GM12878 (cell line): Measurements from ENCODE around the gene CLEC16A. TPM values are rescaled to one million over a fixed set of nuclear protein-coding genes. Genes with fewer than 3 reads are reported as not detected.

Source experiments
- ATAC-seq: fragments of 200-7000 bp; cut with Tn5 transposase; 3 replicates; pipeline ENCODE4 v1.9.1; 2020; ENCODE audit warnings: mild to moderate bottlenecking, moderate library complexity
- BruUV-seq: library from RNA; stranded (reverse); fragments of 400-500 nt; replicated peaks from 2 replicates; lab custom pipeline; 2021; lab: Mats Ljungman, UMichigan
- CTCF ChIA-PET: fragments of 300-600 bp; sonication (Branson Sonifier 250); formaldehyde crosslinking; extraction: SDS; loops from one replicate; lab custom pipeline; 2021; ENCODE audit warnings: inconsistent platforms; lab: Yijun Ruan, JAX
- POLR2A ChIA-PET: fragments of 350-600 bp; formaldehyde crosslinking; extraction: SDS; loops from one replicate; lab custom pipeline; 2021; ENCODE audit warnings: inconsistent platforms; lab: Charles Lee
- RAD21 ChIA-PET: fragments of 300-600 bp; sonication (Branson Sonifier 250); formaldehyde crosslinking; loops from one replicate; lab custom pipeline; 2023; ENCODE audit warnings: antibody characterized with exemption; ENCODE audit not compliant: unreplicated experiment; lab: Charles Lee
- SMC1A ChIA-PET: fragments of 300-600 bp; sonication (Branson Sonifier 250); formaldehyde crosslinking; loops from one replicate; lab custom pipeline; 2023; ENCODE audit not compliant: unreplicated experiment, uncharacterized antibody; lab: Charles Lee
- DNase-seq: peaks from one replicate; pipeline ENCODE4 v3.0.0-alpha.2; 2011; ENCODE audit warnings: low read depth, low spot score
- FAIRE-seq: peaks from 3 replicates; lab custom pipeline; 2011; peaks lifted over from hg19 to GRCh38; lab: Jason Lieb, UNC
- H2AFZ ChIP-seq: 2 replicates; pipeline ENCODE4 v1.6.0; 2011; ENCODE audit warnings: low read depth, low read length, control low read depth; ENCODE audit not compliant: control insufficient read depth
- H3K27ac ChIP-seq: 2 replicates; pipeline ENCODE4 v1.5.1; 2011; ENCODE audit warnings: control low read depth; ENCODE audit not compliant: control insufficient read depth, insufficient read depth
- H3K27me3 ChIP-seq, 2 experiments: replicated peaks in 1 of 2; 2 replicates each; pipeline versions ENCODE4 v1.6.0 to v1.6.1; 2011; ENCODE audit warnings: low read length in 1 of 2; ENCODE audit not compliant: control insufficient read depth in 2 of 2, insufficient read depth in 2 of 2
- H3K36me3 ChIP-seq, 2 experiments: 2 replicates each; pipeline ENCODE4 v1.5.1; 2011; ENCODE audit warnings: low read length in 1 of 2; ENCODE audit not compliant: control insufficient read depth in 2 of 2, insufficient read depth in 2 of 2
- H3K4me1 ChIP-seq: 2 replicates; pipeline ENCODE4 v1.6.1; 2011; ENCODE audit warnings: mild to moderate bottlenecking, low read length, moderate library complexity, mixed read lengths; ENCODE audit not compliant: control insufficient read depth, insufficient read depth
- H3K4me2 ChIP-seq: 2 replicates; pipeline ENCODE4 v1.6.0; 2011; ENCODE audit warnings: control low read depth; ENCODE audit not compliant: control insufficient read depth, insufficient read depth
- H3K4me3 ChIP-seq: fragments of 200-600 bp; sonication (generic); 2 replicates; pipeline ENCODE4 v1.5.1; 2016
- H3K79me2 ChIP-seq: 2 replicates; pipeline ENCODE4 v1.6.0; 2011; ENCODE audit warnings: low read length; ENCODE audit not compliant: control insufficient read depth, insufficient read depth
- H3K9ac ChIP-seq: 2 replicates; pipeline ENCODE4 v1.8.0; 2011; ENCODE audit warnings: low read length, control low read depth, mixed read lengths; ENCODE audit not compliant: control insufficient read depth, insufficient read depth
- H3K9me3 ChIP-seq: replicated peaks from 3 replicates; pipeline ENCODE4 v1.5.1; 2011; ENCODE audit warnings: mild to moderate bottlenecking, low read length; ENCODE audit not compliant: control insufficient read depth, insufficient read depth
- H4K20me1 ChIP-seq: 2 replicates; pipeline ENCODE4 v1.6.0; 2011; ENCODE audit not compliant: control insufficient read depth, insufficient read depth
- BCL3 ChIP-seq: IDR thresholded peaks from 2 replicates; pipeline ENCODE4 v1.6.1; 2011; ENCODE audit warnings: borderline replicate concordance, low read depth, mild to moderate bottlenecking, moderate library complexity, low read length; ENCODE audit not compliant: insufficient read depth, poor library complexity, severe bottlenecking
- CREM ChIP-seq: IDR thresholded peaks from 2 replicates; pipeline ENCODE4 v1.6.1; 2014; ENCODE audit warnings: antibody characterized with exemption, low read depth
- DPF2 ChIP-seq: fragments of 450-650 bp; IDR thresholded peaks from 2 replicates; pipeline ENCODE4 v1.6.1; 2017; ENCODE audit warnings: mild to moderate bottlenecking
- IRF4 ChIP-seq: IDR thresholded peaks from 2 replicates; pipeline ENCODE4 v1.6.1; 2011; ENCODE audit warnings: low read depth, low read length
- KAT2A ChIP-seq: conservative IDR thresholded peaks from 2 replicates; pipeline ENCODE4 v1.6.1; 2011; ENCODE audit warnings: low read depth, low read length; ENCODE audit not compliant: control insufficient read depth
- MEF2A ChIP-seq: IDR thresholded peaks from 2 replicates; pipeline ENCODE4 v1.6.1; 2011; ENCODE audit warnings: low read depth, mild to moderate bottlenecking, low read length, moderate library complexity; ENCODE audit not compliant: insufficient read depth
- MLLT1 ChIP-seq: fragments of 450-650 bp; IDR thresholded peaks from 2 replicates; pipeline ENCODE4 v1.6.1; 2016; ENCODE audit warnings: mild to moderate bottlenecking
- MTA2 ChIP-seq: fragments of 450-650 bp; IDR thresholded peaks from 2 replicates; pipeline ENCODE4 v1.6.1; 2016; ENCODE audit warnings: low read depth, mild to moderate bottlenecking, moderate library complexity
- NFIC ChIP-seq: IDR thresholded peaks from 2 replicates; pipeline ENCODE4 v1.6.1; 2012; ENCODE audit warnings: low read depth, mild to moderate bottlenecking, inconsistent platforms, low read length, moderate library complexity
- NR2C2 ChIP-seq: IDR thresholded peaks from 2 replicates; pipeline ENCODE4 v1.6.1; 2011; ENCODE audit warnings: borderline replicate concordance, low read depth; ENCODE audit not compliant: control insufficient read depth, insufficient read length
- RBBP5 ChIP-seq: fragments of 200-600 bp; sonication (generic); conservative IDR thresholded peaks from 2 replicates; pipeline ENCODE4 v1.6.1; 2016
- SREBF1 ChIP-seq: IDR thresholded peaks from 2 replicates; pipeline ENCODE4 v1.6.1; 2012; ENCODE audit warnings: mild to moderate bottlenecking, low read length
- STAT1 ChIP-seq: fragments of 450-650 bp; conservative IDR thresholded peaks from 2 replicates; pipeline ENCODE4 v1.6.1; 2014; ENCODE audit warnings: antibody characterized with exemption, mild to moderate bottlenecking
- ZBTB4 ChIP-seq: fragments of 450-650 bp; formaldehyde crosslinking; IDR thresholded peaks from 2 replicates; pipeline ENCODE4 v1.4.0; 2022; ENCODE audit warnings: mild to moderate bottlenecking, moderate library complexity
- WGBS: methylation state at CpG from one replicate; pipeline ENCODE4 v1.1.6; 2016; ENCODE audit warnings: low lambda C conversion rate; ENCODE audit not compliant: insufficient replicate concordance, insufficient coverage; ENCODE audit errors: missing lambda C conversion rate; 5-methylcytosine and 5-hydroxymethylcytosine counted together
- in situ Hi-C: fragments of 300-500 bp; cut with MboI; formaldehyde crosslinking; loops from 9 replicates; pipeline ENCODE4 v1.14.3; 2018; ENCODE audit warnings: mixed read lengths
- intact Hi-C: fragments of 100-400 bp; cut with micrococcal nuclease; formaldehyde crosslinking; loops from one replicate; pipeline ENCODE4 v1.14.2; 2022; ENCODE audit not compliant: unreplicated experiment
- polyA plus RNA-seq, 11 experiments: library from polyadenylated mRNA; depleted of rRNA in 4 of 11; unstranded in 6 of 11; stranded (reverse) in 5 of 11; fragments of >200 nt; fragmentation: Nextera tagmentation in 4 of 11; fragmentation: Illumina TruSeq in 1 of 11; extraction: Ambion mirVana in 4 of 11; extraction: Trizol in 1 of 11; gene quantifications; 1 replicate in 1 of 11; 2 replicates in 10 of 11; pipeline versions ENCODE4 v1.2.1 to v1.2.3, GENCODE V29; 2011 to 2016; ENCODE audit warnings: inconsistent platforms in 2 of 11, missing spikeins in 2 of 11, low read depth in 1 of 11
- total RNA-seq, 4 experiments: library from RNA; depleted of rRNA in 3 of 4; stranded (reverse); fragments of >200 nt in 3 of 4; fragmentation: Illumina TruSeq in 1 of 4; extraction: Trizol in 1 of 4; gene quantifications; 2 replicates each; pipeline versions ENCODE4 v1.2.1 to v1.2.3, GENCODE V29; 2013 to 2021

The CLEC16A gene
- total and polyA plus RNA-seq, 10 of the 15 experiments (the other 5 are each of a cell fraction or from before 2014, with no cell fraction given) = 1.5 to 28.8 (median 19.2) TPM

GRCh38 chr16:10957771-10958482 lies 13.6 kb downstream of the CLEC16A start:
- Histone ChIP-seq H4K20me1 (no peaks in the 10 kb centered on the region), H3K4me1 (peaks cover 34% of the 10 kb centered on the region), H3K9ac (no peak overlapping the region), H3K9me3 (no peaks in the 10 kb centered on the region), H3K79me2 (peaks cover 20% of the 10 kb centered on the region), H3K36me3 (peaks cover 12 to 14% of the 10 kb centered on the region in 2 experiments), H3K27ac (peak overlapping the region; percentile 70), H2AFZ (no peak overlapping the region), H3K27me3 (no peaks in the 10 kb centered on the region), H3K4me3 (no peak overlapping the region), H3K4me2 (peak overlapping the region; percentile 17; the same call in 1 of the 2 replicates)
- CTCF ChIA-PET = interaction anchor here (0.6 to 4.6 kb wide), 12 partner anchors 7 to 448 kb away, joined by 3 to 25 read pairs (median 4); partner anchors contain the start of genes DEXI and SOCS1
- SMC1A ChIA-PET = interaction anchor here (0.8 to 2.2 kb wide), 10 partner anchors 9 to 399 kb away, joined by 3 to 9 read pairs (median 4); no protein-coding TSS in a partner anchor
- RAD21 ChIA-PET = interaction anchor here (0.7 to 1.9 kb wide), 13 partner anchors 8 to 447 kb away, joined by 3 to 7 read pairs (median 3); no protein-coding TSS in a partner anchor
- no TSS peak for BruUV-seq
- POLR2A ChIA-PET = interaction anchor here (0.5 to 5.1 kb wide), 7 partner anchors 8 to 624 kb away, joined by 3 to 20 read pairs (median 3); partner anchors contain the start of gene CLEC16A
- FAIRE-seq (no peak), ATAC-seq (peak; percentile 75), DNase-seq (no peak)
- WGBS = 39% methylated on average over 6 of the region's 6 CpGs
- in situ Hi-C loops = loop anchor here (25.0 kb wide), 1 partner anchor 704 kb away; the partner anchor contains the start of gene SNN
- intact Hi-C loops = no loop called here
- TF ChIP-seq ZBTB4 (no peak), CREM (peak; percentile 45; the same call in 1 of the 2 replicates), DPF2 (no peak; the same call in 1 of the 2 replicates), STAT1 (no peak), NR2C2 (no peak), RBBP5 (no peak), MTA2 (peak; percentile 68; the same call in 1 of the 2 replicates), NFIC (peak; percentile 82; the same call in 1 of the 2 replicates), BCL3 (peak; percentile 39), IRF4 (no peak), KAT2A (no peak), MEF2A (0 out of 2 replicates have a peak, but pooled peaks have one; percentile 55), SREBF1 (no peak), MLLT1 (no peak)
